ENCODE measurements around the gene XPO6.

Gene XPO6

GRCh38 chr16:28058839-28059589 is 152.8 kb downstream of the XPO6 start (continued):
- TF ChIP-seq ZNF660 (tag by site-specific recombination; IDR thresholded peaks at IDR 0.05): no peak

- TF ChIP-seq WT1 (tag by site-specific recombination; IDR thresholded peaks at IDR 0.05) (no peak), ZNF132 (tag by site-specific recombination; IDR thresholded peaks at IDR 0.05; ENCODE audit: borderline replicate concordance) (no peak), ZNF768 (tag by site-specific recombination; IDR thresholded peaks at IDR 0.05) (peak; percentile 29), ZFP37 (tag by site-specific recombination; IDR thresholded peaks at IDR 0.05) (no peak)
- no peaks in the 10 kb centered on the region for H3K9me3 ChIP-seq (ENCODE audit: control insufficient read depth, insufficient read depth, low read depth, low read length)
- no peak overlapping the region for H3K4me3 ChIP-seq (ENCODE audit: low read depth, low read length)
- ChIA-PET POLR2A (no interaction called here), CTCF (no interaction called here)
- H3K27ac ChIP-seq (ENCODE audit: extremely low read depth, low read depth, low read length): no peak overlapping the region
- H3K4me1 ChIP-seq (ENCODE audit: control insufficient read depth, insufficient read depth, low read length): no peaks in the 10 kb centered on the region
- no peaks in the 10 kb centered on the region for H3K36me3 ChIP-seq (ENCODE audit: control insufficient read depth in 2 of 2, insufficient read depth in 1 of 2, low read length in 2 of 2)
These were observed 153.8 kb downstream of the XPO6 start for GRCh38 chr16:28057949-28058348.

GRCh38 chr16:28053461-28053860 is 158.3 kb downstream of the XPO6 start:
- Histone ChIP-seq H3K9me3 (ENCODE audit: control insufficient read depth, insufficient read depth, low read depth, low read length) (no peaks in the 10 kb centered on the region), H3K36me3 (ENCODE audit: control insufficient read depth in 2 of 2, insufficient read depth in 1 of 2, low read length in 2 of 2) (no peaks in the 10 kb centered on the region; a peak in 1 of 3 replicates), H3K4me1 (ENCODE audit: control insufficient read depth, insufficient read depth, low read length) (no peaks in the 10 kb centered on the region), H3K4me3 (ENCODE audit: low read depth, low read length) (no peak overlapping the region), H3K27ac (ENCODE audit: extremely low read depth, low read depth, low read length) (no peak overlapping the region)
- POLR2A ChIA-PET: no interaction called here
- TF ChIP-seq ZNF416 (tag by site-specific recombination; IDR thresholded peaks at IDR 0.05): no peak
- TF ChIP-seq ZNF335 (tag by site-specific recombination; conservative IDR thresholded peaks at IDR 0.05): no peak
- TF ChIP-seq ZNF626 (tag by site-specific recombination; IDR thresholded peaks at IDR 0.05): no peak
- no peak for TF ChIP-seq ZBTB48 (tag by site-specific recombination; IDR thresholded peaks at IDR 0.05)
- no peak for TF ChIP-seq ZNF513 (tag by site-specific recombination; IDR thresholded peaks at IDR 0.05)
- no peak for TF ChIP-seq ZNF488 (tag by site-specific recombination; IDR thresholded peaks at IDR 0.05)
- no peak for TF ChIP-seq ZXDB (tag by site-specific recombination; IDR thresholded peaks at IDR 0.05)
- TF ChIP-seq ZNF114 (tag by site-specific recombination; IDR thresholded peaks at IDR 0.05): no peak
- no peak for TF ChIP-seq BCL11B (tag by site-specific recombination; IDR thresholded peaks at IDR 0.05; ENCODE audit: low read depth)
- TF ChIP-seq ZNF121 (tag by site-specific recombination; IDR thresholded peaks at IDR 0.05): no peak
- TF ChIP-seq OSR2 (tag by site-specific recombination; IDR thresholded peaks at IDR 0.05): no peak
- no peak for TF ChIP-seq ZNF433 (tag by site-specific recombination; IDR thresholded peaks at IDR 0.05; ENCODE audit: low read depth)
- TF ChIP-seq ZNF362 (tag by site-specific recombination; IDR thresholded peaks at IDR 0.05): no peak
- no peak for TF ChIP-seq ZNF510 (tag by site-specific recombination; IDR thresholded peaks at IDR 0.05; ENCODE audit: insufficient replicate concordance)
- no peak for TF ChIP-seq CTCF (tag by site-specific recombination; IDR thresholded peaks at IDR 0.05)
- TF ChIP-seq PATZ1 (tag by site-specific recombination; IDR thresholded peaks at IDR 0.05): no peak
- TF ChIP-seq KLF8 (tag by site-specific recombination; IDR thresholded peaks at IDR 0.05): no peak
- TF ChIP-seq ZNF16 (tag by site-specific recombination; IDR thresholded peaks at IDR 0.05; ENCODE audit: low read depth): no peak
- CTCF ChIA-PET: interaction anchor here (0.7 kb wide), 1 partner anchor 434 kb away, joined by 3 read pairs; no protein-coding TSS in a partner anchor

All from HEK293 (cell line).